GM19438 (cell line): ENCODE results near the gene MATN1.

Experiments used
- ATAC-seq: cut with Tn5 transposase; IDR thresholded peaks from one replicate; pipeline ENCODE4 v1.9.1; 2021; ENCODE audit warnings: low read depth; ENCODE audit not compliant: unreplicated experiment

Gene MATN1

DNA sequence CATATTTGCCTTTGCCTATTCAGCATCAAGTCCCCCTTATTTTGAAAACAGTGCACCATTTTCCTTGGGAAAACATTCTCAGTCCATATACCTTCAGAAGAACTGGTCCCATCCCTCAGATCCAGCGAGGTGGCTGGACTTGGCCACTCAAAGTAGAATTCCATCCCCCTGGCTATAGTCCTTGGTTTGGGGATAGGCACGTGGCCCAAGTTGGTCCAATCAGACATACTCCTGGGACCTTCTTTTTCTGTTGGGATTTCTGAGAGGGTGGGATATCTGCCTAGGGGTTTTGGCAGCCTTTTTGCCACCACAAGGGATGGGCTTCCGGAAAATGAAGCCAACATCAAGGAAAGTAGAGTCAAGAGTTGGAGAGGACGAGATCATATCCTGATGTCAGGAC lies 10.7 kb upstream of the MATN1 start:
- no peak for ATAC-seq

DNA sequence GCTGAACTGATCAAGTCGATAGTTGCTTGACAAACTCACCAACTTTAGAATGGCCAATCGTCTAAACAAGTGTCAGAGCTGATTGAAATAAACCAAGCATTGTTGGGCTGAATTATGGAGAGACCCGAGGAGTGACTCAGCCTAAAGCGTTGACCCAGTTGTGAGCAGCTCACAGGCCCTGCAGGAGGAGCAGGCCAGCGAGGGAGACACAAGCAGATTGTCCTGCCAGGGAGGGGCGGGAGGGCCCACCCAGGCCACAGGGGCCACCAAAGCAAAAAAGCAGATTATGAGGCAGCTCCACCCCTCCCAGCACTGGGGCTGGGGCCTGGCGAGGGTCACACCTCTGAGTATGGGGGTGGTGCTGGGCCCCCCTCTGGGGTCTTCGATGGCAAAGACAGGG lies 10.1 kb upstream of the MATN1 start:
- ATAC-seq, result no peak

DNA sequence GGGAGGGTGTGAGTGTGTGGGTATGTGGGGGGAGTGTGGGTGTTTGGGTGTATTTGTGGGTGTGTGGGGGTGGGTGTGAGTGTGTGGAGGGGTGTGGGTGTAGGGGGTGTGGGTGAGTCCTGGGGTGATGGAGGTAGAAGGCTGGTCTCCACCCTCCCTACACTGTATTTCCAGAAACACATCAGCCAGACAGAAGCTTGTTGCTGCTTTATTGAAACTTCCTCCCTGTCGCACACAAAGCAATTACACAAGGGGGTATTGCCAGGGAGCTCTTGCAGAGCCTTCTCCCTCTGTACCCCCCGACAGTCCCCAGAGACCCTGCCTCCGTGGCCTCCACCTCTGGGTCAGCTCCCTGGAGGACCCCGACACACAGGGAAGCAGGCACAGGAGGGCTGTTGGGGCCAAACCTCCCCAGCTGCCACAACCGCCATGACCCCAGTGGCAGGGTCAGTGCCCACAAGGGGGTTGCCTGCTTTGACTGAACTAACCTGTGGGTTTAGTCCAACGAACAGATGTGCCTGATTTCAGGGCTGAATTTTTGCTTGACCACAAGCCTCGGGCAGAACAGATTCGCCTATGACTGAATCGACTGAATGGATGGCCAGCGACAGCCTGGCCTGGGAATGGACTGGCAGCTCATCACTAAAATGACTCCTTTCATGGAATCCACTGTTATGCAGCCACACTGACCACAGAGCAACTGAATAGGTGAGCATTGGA lies 9.1 kb upstream of the MATN1 start:
- ATAC-seq, result no peak

DNA sequence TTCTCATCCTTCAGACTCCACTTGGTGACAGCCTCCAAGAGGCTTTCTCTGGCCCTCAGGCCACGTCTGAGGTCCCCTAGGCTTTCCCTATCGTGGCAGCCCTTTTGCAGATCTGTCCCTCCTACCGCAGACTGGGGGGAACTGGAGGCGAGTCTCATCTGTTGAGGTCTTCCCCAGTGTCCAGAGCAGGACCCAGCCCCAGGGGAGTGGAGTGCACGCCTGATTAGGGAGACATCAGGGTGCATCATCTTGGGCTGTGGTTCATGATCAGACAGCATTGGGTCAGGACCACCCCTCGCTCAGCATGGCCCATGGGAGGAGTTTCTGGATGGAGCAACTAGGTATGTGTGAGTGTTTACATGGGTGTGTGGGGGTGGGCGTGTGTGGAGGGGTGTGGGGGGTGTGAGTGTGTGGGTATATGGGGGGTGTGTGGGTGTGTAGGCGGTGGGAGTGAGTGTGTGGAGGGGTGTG lies 8.5 kb upstream of the MATN1 start:
- no peak for ATAC-seq

DNA sequence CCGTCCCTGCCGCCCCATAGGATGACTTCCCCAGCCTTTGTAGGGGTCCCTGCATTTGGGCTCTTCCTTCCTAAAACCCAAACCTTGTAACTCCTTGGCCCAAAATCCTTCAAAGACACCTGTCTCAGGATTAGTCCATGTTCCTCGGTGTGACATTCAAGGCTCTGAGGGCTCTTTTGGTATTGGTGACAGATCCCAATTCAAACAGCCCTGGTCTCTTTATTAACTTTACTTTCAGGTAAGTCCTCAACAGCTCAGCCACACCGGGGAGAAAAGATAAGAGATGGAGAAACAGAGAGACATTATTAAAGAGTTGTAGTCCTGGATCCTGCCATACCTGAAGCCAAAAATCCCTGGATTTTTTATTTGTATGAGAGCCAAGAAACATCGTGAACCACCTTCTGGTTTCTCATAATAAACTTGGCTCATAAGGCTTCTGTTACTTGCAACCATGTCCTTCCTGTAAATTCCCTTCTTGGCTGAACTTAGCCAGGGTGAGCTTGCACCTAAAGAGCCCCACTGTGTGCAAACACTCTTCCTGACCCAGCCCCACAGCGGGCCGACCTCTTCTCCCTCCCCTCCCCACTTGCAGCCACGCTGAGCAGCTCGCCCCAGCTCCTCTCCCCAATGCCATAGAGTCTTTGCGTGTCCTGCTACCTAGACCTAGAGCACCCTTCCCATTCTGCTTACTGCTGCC lies 7.9 kb upstream of the MATN1 start:
- no peak for ATAC-seq

DNA sequence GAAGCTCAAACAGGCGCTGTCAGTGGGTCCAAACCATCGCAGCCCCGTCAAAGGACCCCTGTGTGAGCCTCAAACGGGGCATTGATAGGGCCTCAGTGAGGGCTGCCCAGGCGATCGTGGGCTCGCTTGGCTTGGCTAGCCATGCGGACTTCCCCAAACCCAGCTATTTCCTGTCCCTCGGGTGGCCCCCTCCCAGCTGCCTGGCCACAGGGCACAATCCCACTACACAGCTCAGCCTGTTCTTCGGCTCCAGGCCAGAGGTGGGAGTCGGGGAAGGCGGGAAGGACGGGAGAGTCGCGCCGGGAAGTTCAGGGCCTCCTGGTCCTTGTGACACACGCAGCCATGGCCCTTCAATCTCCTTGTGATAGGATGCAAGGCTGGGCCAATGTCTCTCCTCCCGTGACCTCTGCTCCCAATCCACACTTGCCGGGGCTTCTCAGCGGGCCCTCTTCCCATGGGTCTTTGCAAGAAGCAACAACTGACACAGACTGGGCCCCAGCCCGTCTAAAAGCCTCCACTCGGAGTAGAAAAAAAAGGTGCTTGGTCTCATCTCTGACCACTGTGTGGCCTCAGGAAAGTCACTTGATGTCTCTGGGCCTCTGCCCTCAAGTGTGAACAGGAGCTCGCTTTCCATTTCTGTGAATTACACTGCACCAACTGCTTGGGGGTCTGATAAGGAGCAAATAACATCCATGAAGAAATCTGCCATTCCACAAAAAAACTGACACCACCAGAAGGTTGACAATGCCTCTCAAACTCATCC lies 7.1 kb upstream of the MATN1 start:
- no peak for ATAC-seq

DNA sequence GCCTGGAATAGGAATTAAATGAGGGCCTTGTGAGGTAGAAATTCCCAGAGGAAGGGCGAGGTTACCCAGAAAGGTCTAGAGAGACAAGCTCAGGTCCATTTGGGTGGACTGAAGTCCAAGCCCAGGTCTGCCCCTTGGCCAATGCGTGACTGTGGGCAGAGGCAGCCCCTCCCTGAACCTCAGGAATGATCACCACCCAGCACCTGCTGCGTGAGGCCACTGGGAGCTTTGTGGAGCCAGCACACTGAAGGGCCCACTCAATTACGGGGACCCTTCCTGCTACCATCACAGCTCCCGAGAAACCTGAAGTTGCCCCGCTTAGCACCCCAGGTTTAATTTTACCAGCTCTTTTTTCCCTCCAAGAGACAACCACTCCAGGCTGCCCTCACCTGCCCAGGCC lies 6.5 kb upstream of the MATN1 start:
- no peak for ATAC-seq

DNA sequence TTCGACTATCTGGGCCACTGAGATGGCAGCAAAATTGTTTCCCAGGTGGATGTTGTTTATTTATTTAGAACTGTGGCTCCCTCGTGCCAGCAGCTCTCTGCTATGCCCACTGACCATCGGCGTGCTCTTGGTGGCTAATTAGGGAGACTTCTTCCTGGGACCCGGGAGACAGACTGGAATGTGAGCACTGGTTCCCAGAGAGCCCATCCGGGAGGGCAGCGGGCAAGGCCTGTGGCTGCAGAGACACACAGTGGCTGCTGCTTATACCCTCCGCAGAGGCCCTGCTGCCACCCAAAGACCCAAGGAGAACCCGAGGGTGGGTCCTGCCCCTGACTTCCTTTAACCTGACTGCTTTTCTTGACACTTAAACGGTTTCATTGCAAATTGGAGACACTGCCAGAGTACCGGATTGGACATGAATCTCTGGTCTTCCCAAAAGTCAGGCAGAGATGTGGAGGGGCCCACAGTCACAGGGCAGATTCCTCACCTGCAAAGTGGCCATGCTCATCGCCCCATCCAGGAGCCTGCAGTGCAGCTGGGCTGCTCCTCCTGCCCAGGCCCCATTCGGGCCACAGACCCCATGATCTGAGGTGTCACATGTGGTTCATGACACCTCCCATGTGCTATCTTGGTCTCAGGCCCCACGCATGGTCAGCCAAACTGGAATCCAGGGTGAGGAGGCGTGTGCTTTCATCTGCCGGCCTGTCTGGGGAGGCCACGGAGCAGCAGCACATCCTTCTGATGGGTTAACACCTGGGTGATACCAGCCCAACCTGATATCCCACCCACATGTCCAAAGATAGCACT lies 5.7 kb upstream of the MATN1 start:
- ATAC-seq, result no peak

DNA sequence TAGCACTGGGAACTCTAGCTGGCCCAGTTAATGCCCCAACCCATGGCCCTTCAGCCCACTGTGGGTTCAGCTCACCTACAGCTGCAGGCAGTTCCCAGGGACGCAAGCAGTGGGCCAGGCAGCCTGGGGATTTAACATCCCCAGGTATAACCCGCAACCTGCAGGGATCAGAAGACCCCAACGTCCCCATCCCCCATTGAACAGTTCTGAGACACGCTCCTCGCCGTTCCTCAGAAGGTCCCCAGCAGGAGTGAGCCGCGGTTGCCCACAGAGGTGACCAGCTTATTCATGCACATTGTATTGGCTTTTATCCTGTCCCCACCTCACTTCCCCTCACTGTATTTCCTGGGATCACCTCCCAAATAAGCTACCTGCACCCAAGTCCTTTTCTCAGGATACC lies 5.0 kb upstream of the MATN1 start:
- ATAC-seq, result no peak

DNA sequence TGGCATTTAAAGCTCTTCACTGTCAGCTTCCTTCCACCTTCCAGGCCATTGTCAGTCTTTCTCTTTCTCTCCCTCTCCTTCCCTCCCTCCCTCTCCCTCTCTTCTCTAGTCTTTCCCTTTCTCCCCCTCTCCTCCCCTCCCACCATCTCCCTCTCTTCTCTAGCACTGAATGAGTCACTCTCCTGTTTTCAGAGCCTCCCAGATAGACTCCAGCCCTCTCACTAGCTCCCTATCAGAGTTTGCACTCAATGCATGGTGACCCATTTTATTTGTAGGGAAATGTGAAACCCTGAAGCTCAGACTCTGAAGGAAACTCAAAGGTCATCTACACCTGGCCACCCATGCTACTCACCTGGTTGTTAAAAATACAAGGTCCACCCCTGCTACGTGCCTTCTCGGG lies 4.4 kb upstream of the MATN1 start:
- ATAC-seq, result no peak

DNA sequence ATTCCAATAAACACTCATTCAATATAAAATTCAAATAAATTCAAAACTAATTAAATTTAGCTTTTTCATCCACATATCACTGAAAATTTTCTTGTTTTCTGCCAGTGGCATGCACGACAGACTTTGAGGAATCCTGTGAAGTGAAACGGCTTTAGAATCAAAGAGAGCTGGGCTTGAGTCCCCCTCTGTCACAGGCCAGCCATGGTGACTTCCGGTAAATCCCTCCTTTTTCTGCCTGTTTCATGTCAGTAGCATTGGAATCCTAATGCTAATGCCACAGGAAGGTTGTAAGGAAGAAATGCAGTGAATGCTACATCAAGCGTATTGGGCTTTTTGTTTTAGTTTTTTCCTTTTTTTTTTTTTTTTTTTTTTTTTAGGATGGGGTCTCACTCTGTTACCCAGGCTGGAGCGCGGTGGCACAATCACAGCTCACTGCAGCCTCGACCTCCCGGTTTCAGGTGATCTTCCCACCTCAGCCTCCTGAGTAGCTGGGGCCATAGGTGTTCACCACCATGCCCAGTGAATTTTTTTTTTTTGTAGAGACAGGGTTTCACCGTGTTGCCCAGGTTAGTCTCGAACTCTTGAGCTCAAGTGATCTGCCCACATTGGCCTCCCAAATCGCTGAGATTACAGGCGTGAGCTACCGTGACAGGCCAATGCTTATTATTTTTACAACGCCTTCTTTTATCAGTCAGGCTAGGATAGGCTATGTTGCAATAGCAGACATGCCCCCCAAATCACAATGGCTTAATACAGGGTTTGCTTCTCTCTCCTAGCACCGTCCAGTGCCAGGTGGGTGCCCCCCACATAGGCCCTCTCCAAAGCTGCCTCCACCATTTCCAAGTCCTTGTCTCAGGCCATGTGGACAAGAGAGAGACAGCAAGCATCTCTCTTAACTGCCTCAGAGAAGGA lies 3.6 kb upstream of the MATN1 start:
- ATAC-seq, result no peak

DNA sequence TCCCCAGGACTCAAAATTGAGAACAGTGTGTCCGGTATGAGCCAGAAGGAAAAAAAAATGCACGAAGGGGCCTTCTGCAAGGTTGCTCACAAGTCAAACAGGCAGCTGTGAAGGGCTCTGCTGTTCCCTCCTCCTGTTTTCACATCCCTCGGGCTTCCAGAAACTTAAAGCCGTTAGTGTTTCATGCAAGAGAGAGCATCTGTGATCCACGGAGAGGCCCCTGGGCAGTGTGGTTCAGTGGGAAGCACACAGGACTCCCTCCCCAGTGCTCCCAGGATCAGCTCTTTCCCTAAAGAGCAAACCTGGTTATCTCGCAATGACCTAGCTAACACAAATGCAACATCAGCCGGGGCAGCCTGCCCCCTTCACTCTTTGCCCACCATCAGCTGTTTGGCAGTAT lies 2.9 kb upstream of the MATN1 start:
- no peak for ATAC-seq

DNA sequence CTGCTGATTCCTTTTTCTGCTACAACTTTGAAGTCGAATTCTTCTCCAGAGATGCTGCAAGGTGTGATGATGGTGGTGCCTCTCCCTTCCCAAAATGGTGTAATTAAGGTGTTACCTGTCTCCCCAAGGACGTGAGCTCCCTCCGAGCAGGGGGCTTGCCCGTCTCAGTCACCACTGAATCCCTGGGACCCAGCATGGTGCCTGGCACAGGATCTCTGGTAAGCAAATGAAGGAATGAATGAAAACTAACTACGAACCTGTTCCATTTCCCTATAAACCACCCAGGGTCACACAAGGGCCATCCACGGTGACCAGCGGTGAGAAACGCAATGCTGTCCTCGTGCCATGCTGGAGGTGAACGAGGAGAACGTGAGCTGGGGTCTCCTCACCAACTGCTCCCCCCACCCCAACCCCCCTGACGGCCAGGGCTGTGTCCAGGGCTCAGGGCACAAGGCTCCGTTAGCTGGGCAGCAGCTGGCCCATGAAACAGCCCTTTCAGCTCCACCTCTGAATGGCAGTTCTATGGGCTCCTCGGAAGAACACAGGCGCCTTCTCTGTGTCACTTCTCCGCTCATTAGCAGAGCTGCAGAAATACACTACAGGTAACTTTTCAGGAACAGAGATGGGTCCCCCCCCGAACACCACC lies 2.2 kb upstream of the MATN1 start:
- no peak for ATAC-seq

DNA sequence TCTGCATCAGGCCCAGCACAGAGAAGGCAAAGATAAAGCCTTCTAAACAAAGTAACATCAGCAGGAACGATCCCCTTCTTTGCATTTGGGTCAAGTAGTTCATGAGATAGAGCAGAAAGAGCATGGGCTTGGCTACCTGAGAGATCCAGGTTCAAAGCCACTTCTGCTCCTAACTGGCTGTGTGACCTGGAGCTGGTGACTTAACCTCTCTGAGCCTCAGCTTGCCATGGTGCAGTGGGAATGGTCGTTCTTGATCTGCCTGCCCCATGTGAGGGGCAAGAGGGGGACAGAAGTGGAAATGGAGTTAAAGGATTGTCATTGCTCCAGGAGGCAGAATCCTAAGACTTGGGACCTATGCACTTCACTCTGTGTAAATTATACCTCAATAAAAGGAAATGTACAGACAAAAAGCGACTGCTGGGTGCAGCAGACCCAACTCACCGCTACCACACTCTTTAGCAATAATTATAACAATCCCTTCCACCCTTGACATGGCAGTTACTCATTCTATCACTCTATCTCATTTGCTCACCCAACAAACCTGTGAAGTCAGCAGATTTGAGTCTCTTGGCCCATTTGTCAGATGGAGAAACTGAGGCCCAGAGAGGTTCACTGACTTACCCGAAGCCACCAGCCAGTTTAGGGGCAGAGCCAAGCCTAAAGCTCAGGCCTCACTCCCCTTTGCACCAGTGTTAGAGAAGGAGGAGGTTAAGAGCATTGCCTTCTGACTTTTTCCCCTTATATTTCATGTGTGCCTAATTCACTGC lies 1.5 kb upstream of the MATN1 start:
- no peak for ATAC-seq

DNA sequence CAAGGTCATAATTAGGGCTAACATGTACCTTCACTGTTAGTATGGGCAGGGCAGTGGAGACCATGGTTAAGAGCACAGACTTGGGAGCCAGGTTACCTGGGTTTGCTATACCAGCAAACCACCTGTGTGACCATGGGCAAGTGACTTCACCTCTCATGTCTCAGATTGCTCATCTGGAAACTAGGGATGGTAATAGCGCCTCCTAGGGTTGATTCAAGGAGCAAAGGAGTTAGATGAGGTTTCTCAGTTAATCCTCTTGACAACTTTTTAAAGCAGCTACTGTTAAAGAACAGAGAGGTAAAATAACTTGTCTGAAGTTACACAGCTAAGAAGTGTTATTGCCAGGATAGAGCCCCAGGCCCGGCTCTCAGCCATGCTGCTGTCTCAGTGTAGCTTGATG lies 790 bp upstream of the MATN1 start:
- no peak for ATAC-seq

DNA sequence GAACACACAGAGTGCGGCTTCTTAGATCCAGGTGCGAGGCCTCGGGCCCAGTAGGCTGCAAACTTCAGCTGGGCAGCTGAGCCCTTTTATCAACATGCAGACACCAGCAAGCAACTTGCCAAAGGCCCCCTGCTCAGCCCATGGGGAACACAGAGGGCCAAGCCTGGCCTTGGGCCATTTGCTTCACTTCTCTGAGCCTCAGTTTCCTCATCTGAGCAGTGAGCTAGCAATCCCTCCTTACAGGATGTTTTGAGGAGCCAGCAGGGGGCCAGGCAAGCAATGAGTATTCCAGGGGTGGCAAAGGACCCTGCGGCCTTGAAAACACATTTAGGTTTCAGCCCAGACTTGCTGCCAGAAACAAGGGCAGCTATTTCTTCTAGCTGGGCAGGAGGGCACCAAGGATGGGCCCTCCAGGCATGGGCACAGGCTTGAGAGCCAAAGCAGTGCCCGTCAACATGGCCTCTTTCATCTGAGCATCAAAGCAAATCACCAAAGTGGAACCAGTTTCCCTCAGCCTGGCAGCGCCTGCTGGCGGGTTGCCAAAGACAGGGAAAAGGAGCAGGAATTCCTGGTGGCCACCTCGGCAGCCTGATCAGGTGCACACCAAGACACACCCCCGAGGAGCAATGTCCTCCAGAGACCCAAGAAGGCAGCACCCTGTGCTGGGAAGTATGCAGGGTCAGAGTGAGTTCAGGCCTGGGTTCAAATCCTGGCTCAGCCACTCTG lies 1.4 kb downstream of the MATN1 start:
- no peak for ATAC-seq

DNA sequence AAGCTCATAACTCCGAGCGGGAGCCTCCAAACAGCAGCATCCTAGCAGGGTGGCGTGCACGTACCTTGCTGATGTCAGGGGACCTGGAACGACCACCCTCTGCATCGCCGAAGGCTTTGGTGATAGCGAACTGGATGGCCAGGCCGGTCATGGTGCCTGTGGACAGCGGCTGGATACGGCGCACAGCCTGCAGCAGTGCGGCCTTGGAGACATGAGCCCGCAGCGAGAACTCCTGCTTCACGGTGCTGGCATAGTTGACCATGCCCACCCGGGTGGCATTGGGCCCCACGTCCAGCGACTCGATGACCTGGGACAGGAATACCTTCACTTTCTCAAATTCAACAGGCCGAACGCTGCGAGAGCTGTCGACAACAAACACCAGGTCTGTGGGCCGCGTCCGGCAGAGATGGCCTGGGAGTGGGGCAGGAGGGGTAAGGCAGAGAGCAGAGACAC lies 2.0 kb downstream of the MATN1 start:
- no peak for ATAC-seq
